ENCODE results near the gene CFAP119.

The CFAP119 gene

GRCh38 chr16:30725418-30725792 lies 36.5 kb downstream of the CFAP119 start:
- Histone ChIP-seq H3K4ac (ENCODE audit: low read depth, low read length) (no peak overlapping the region), H3K18ac (ENCODE audit: low read length) (no peak overlapping the region), H2AK5ac (ENCODE audit: low read length) (no peak overlapping the region), H2BK15ac (replicated peaks; ENCODE audit: low read depth) (no peak overlapping the region), H3K23ac (ENCODE audit: low read length) (no peak overlapping the region), H3K9ac (ENCODE audit: low read length) (no peak overlapping the region), H3K56ac (ENCODE audit: low read length) (no peak overlapping the region), H4K8ac (ENCODE audit: low read depth, low read length) (no peak overlapping the region), H3K27me3 (ENCODE audit: insufficient read depth, low read length, poor library complexity) (no peaks in the 10 kb centered on the region), H4K5ac (ENCODE audit: low read length) (no peak overlapping the region), H3K27ac (ENCODE audit: low read depth, low read length) (no peak overlapping the region), H3K4me3 (ENCODE audit: low read length) (no peak overlapping the region), H3K4me2 (ENCODE audit: low read length) (no peak overlapping the region), H2BK5ac (ENCODE audit: low read length) (no peak overlapping the region), H3K4me1 (ENCODE audit: control insufficient read depth, low read depth, low read length) (no peaks in the 10 kb centered on the region), H2BK120ac (ENCODE audit: low read depth, low read length) (no peak overlapping the region), H3K36me3 (ENCODE audit: control insufficient read depth, insufficient read depth, low read length) (peaks cover 36% of the 10 kb centered on the region), H3K79me1 (ENCODE audit: low read length) (peaks cover 6% of the 10 kb centered on the region), H3K79me2 (ENCODE audit: control insufficient read depth, insufficient read depth, low read length) (no peaks in the 10 kb centered on the region)
- no peak for DNase-seq
- no CpG with 5 or more reads among the region's 3 CpGs for WGBS (ENCODE audit: extremely low coverage, insufficient coverage, low lambda C conversion rate)

- no peak for DNase-seq
- Histone ChIP-seq H3K56ac (ENCODE audit: low read length) (no peak overlapping the region), H4K8ac (ENCODE audit: low read depth, low read length) (no peak overlapping the region), H3K79me1 (ENCODE audit: low read length) (peaks cover 6% of the 10 kb centered on the region), H2BK15ac (replicated peaks; ENCODE audit: low read depth) (no peak overlapping the region), H2BK120ac (ENCODE audit: low read depth, low read length) (no peak overlapping the region), H3K18ac (ENCODE audit: low read length) (no peak overlapping the region), H3K27ac (ENCODE audit: low read depth, low read length) (no peak overlapping the region), H3K27me3 (ENCODE audit: insufficient read depth, low read length, poor library complexity) (no peaks in the 10 kb centered on the region), H2AK5ac (ENCODE audit: low read length) (no peak overlapping the region), H3K23ac (ENCODE audit: low read length) (no peak overlapping the region), H3K4me3 (ENCODE audit: low read length) (no peak overlapping the region), H3K9ac (ENCODE audit: low read length) (no peak overlapping the region), H3K4me1 (ENCODE audit: control insufficient read depth, low read depth, low read length) (no peaks in the 10 kb centered on the region), H3K36me3 (ENCODE audit: control insufficient read depth, insufficient read depth, low read length) (peaks cover 37% of the 10 kb centered on the region), H3K4me2 (ENCODE audit: low read length) (no peak overlapping the region), H3K79me2 (ENCODE audit: control insufficient read depth, insufficient read depth, low read length) (no peaks in the 10 kb centered on the region), H3K4ac (ENCODE audit: low read depth, low read length) (no peak overlapping the region), H2BK5ac (ENCODE audit: low read length) (no peak overlapping the region), H4K5ac (ENCODE audit: low read length) (no peak overlapping the region)
- WGBS (ENCODE audit: extremely low coverage, insufficient coverage, low lambda C conversion rate) = no CpG with 5 or more reads among the region's 23 CpGs
Measured at GRCh38 chr16:30724641-30725417, 37.0 kb downstream of the CFAP119 start.

GRCh38 chr16:30723725-30724355 lies 38.0 kb downstream of the CFAP119 start:
- no CpG with 5 or more reads among the region's 12 CpGs for WGBS (ENCODE audit: extremely low coverage, insufficient coverage, low lambda C conversion rate)
- no peak overlapping the region for H3K4ac ChIP-seq (ENCODE audit: low read depth, low read length)
- DNase-seq = no peak
- H2BK15ac ChIP-seq (replicated peaks; ENCODE audit: low read depth) = no peak overlapping the region
- H4K8ac ChIP-seq (ENCODE audit: low read depth, low read length) = no peak overlapping the region
- H2BK120ac ChIP-seq (ENCODE audit: low read depth, low read length) = no peak overlapping the region
- H3K79me2 ChIP-seq (ENCODE audit: control insufficient read depth, insufficient read depth, low read length) = no peaks in the 10 kb centered on the region
- H3K27ac ChIP-seq (ENCODE audit: low read depth, low read length) = no peak overlapping the region
- no peak overlapping the region for H2AK5ac ChIP-seq (ENCODE audit: low read length)
- H3K4me1 ChIP-seq (ENCODE audit: control insufficient read depth, low read depth, low read length) = no peaks in the 10 kb centered on the region
- no peak overlapping the region for H3K56ac ChIP-seq (ENCODE audit: low read length)
- H3K9ac ChIP-seq (ENCODE audit: low read length) = no peak overlapping the region
- no peak overlapping the region for H3K23ac ChIP-seq (ENCODE audit: low read length)
- H3K4me2 ChIP-seq (ENCODE audit: low read length) = no peak overlapping the region
- H3K18ac ChIP-seq (ENCODE audit: low read length) = no peak overlapping the region
- peaks cover 6% of the 10 kb centered on the region for H3K79me1 ChIP-seq (ENCODE audit: low read length)
- H3K36me3 ChIP-seq (ENCODE audit: control insufficient read depth, insufficient read depth, low read length) = peaks cover 34% of the 10 kb centered on the region
- no peak overlapping the region for H2BK5ac ChIP-seq (ENCODE audit: low read length)
- no peak overlapping the region for H4K5ac ChIP-seq (ENCODE audit: low read length)
- no peak overlapping the region for H3K4me3 ChIP-seq (ENCODE audit: low read length)
- H3K27me3 ChIP-seq (ENCODE audit: insufficient read depth, low read length, poor library complexity) = no peaks in the 10 kb centered on the region

- WGBS (ENCODE audit: extremely low coverage, insufficient coverage, low lambda C conversion rate) = no CpG with 5 or more reads among the region's 10 CpGs
- Histone ChIP-seq H2BK5ac (ENCODE audit: low read length) (no peak overlapping the region), H3K4ac (ENCODE audit: low read depth, low read length) (no peak overlapping the region), H3K9ac (ENCODE audit: low read length) (no peak overlapping the region), H3K36me3 (ENCODE audit: control insufficient read depth, insufficient read depth, low read length) (peaks cover 33% of the 10 kb centered on the region), H2BK15ac (replicated peaks; ENCODE audit: low read depth) (no peak overlapping the region), H3K79me2 (ENCODE audit: control insufficient read depth, insufficient read depth, low read length) (no peaks in the 10 kb centered on the region), H3K27ac (ENCODE audit: low read depth, low read length) (no peak overlapping the region), H3K4me1 (ENCODE audit: control insufficient read depth, low read depth, low read length) (no peaks in the 10 kb centered on the region), H3K79me1 (ENCODE audit: low read length) (peaks cover 3% of the 10 kb centered on the region), H3K18ac (ENCODE audit: low read length) (no peak overlapping the region), H4K8ac (ENCODE audit: low read depth, low read length) (no peak overlapping the region), H3K27me3 (ENCODE audit: insufficient read depth, low read length, poor library complexity) (no peaks in the 10 kb centered on the region), H3K4me2 (ENCODE audit: low read length) (no peak overlapping the region), H3K23ac (ENCODE audit: low read length) (no peak overlapping the region), H3K4me3 (ENCODE audit: low read length) (no peak overlapping the region), H2BK120ac (ENCODE audit: low read depth, low read length) (no peak overlapping the region), H2AK5ac (ENCODE audit: low read length) (no peak overlapping the region), H3K56ac (ENCODE audit: low read length) (no peak overlapping the region), H4K5ac (ENCODE audit: low read length) (no peak overlapping the region)
- no peak for DNase-seq
Measured at GRCh38 chr16:30722916-30723315, 38.9 kb downstream of the CFAP119 start.

- WGBS (ENCODE audit: extremely low coverage, insufficient coverage, low lambda C conversion rate) = no CpG with 5 or more reads among the region's 6 CpGs
- Histone ChIP-seq H2BK5ac (ENCODE audit: low read length) (no peak overlapping the region), H3K79me1 (ENCODE audit: low read length) (peaks cover 2% of the 10 kb centered on the region), H3K18ac (ENCODE audit: low read length) (no peak overlapping the region), H2BK120ac (ENCODE audit: low read depth, low read length) (no peak overlapping the region), H3K23ac (ENCODE audit: low read length) (no peak overlapping the region), H3K56ac (ENCODE audit: low read length) (no peak overlapping the region), H3K36me3 (ENCODE audit: control insufficient read depth, insufficient read depth, low read length) (peaks cover 33% of the 10 kb centered on the region), H3K79me2 (ENCODE audit: control insufficient read depth, insufficient read depth, low read length) (no peaks in the 10 kb centered on the region), H2AK5ac (ENCODE audit: low read length) (no peak overlapping the region), H3K9ac (ENCODE audit: low read length) (no peak overlapping the region), H3K4me3 (ENCODE audit: low read length) (no peak overlapping the region), H3K27ac (ENCODE audit: low read depth, low read length) (no peak overlapping the region), H3K4ac (ENCODE audit: low read depth, low read length) (no peak overlapping the region), H4K8ac (ENCODE audit: low read depth, low read length) (no peak overlapping the region), H2BK15ac (replicated peaks; ENCODE audit: low read depth) (no peak overlapping the region), H4K5ac (ENCODE audit: low read length) (no peak overlapping the region), H3K27me3 (ENCODE audit: insufficient read depth, low read length, poor library complexity) (no peaks in the 10 kb centered on the region), H3K4me1 (ENCODE audit: control insufficient read depth, low read depth, low read length) (no peaks in the 10 kb centered on the region), H3K4me2 (ENCODE audit: low read length) (no peak overlapping the region)
- no peak for DNase-seq
Measured at GRCh38 chr16:30722443-30722842, 39.4 kb downstream of the CFAP119 start.
